ENCODE measurements around the gene AP1S3.

- TF ChIP-seq CTCF (IDR thresholded peaks at IDR 0.05; ENCODE audit: insufficient read depth, low read depth, low read length) (no peak), EZH2 (IDR thresholded peaks at IDR 0.05; ENCODE audit: insufficient read depth, low read length) (no peak)
Measured at GRCh38 chr2:223762853-223763252, 74.5 kb downstream of the AP1S3 start.

Data from astrocyte (in vitro differentiated cells and primary cell).